ENCODE results near the gene ADAMTS18. TPM values are rescaled to one million over a fixed set of nuclear protein-coding genes. Genes with fewer than 3 reads are reported as not detected.

Gene ADAMTS18
- total RNA-seq, 1 experiment from 2014 or later = not detected

GRCh38 chr16:77416939-77417480 is 17.8 kb downstream of the ADAMTS18 start:
- Histone ChIP-seq H3K9me2 (ENCODE audit: insufficient read depth) (no peaks in the 10 kb centered on the region), H3K27ac (no peak overlapping the region), H3K4me2 (no peak overlapping the region), H2AFZ (no peak overlapping the region), H3K36me3 (ENCODE audit: low read depth) (no peaks in the 10 kb centered on the region), H3K79me2 (ENCODE audit: low read depth) (no peaks in the 10 kb centered on the region), H3F3A (ENCODE audit: insufficient read depth, low read depth) (no peaks in the 10 kb centered on the region), H3K9me3 (ENCODE audit: insufficient read depth, low read depth) (no peaks in the 10 kb centered on the region), H4K20me1 (ENCODE audit: insufficient read depth) (no peaks in the 10 kb centered on the region), H3K4me3 (no peak overlapping the region), H3K4me1 (replicated peaks; ENCODE audit: insufficient read depth) (no peaks in the 10 kb centered on the region), H3K27me3 (ENCODE audit: insufficient read depth, low read depth) (peaks cover 13% of the 10 kb centered on the region; the same call in 1 of the 2 replicates)
- ChIA-PET POLR2A (ENCODE audit: unreplicated experiment) (interaction anchor here (0.5 kb wide), 1 partner anchor 99 kb away, joined by 3 read pairs; no protein-coding TSS in a partner anchor), CTCF (no interaction called here)
- BruUV-seq (replicated peaks) = no TSS peak
- intact Hi-C loops (cut with micrococcal nuclease; ENCODE audit: unreplicated experiment) = no loop called here
- no peak for TF ChIP-seq EZH2 (IDR thresholded peaks at IDR 0.05; ENCODE audit: low read depth)
- TF ChIP-seq CTCF (conservative IDR thresholded peaks at IDR 0.05) = no peak
- no peak for DNase-seq

- H3K27ac ChIP-seq = no peak overlapping the region
Measured at GRCh38 chr16:77414752-77415231, 20.0 kb downstream of the ADAMTS18 start.

GRCh38 chr16:77410449-77410848 is 24.4 kb downstream of the ADAMTS18 start:
- Histone ChIP-seq H3K36me3 (ENCODE audit: low read depth) (no peaks in the 10 kb centered on the region), H4K20me1 (ENCODE audit: insufficient read depth) (no peaks in the 10 kb centered on the region), H3K4me2 (no peak overlapping the region), H3K9me3 (ENCODE audit: insufficient read depth, low read depth) (no peaks in the 10 kb centered on the region; the same call in 1 of the 2 replicates), H3K9me2 (ENCODE audit: insufficient read depth) (no peaks in the 10 kb centered on the region), H3F3A (ENCODE audit: insufficient read depth, low read depth) (no peaks in the 10 kb centered on the region), H3K79me2 (ENCODE audit: low read depth) (no peaks in the 10 kb centered on the region), H3K27ac (no peak overlapping the region), H2AFZ (no peak overlapping the region), H3K4me3 (no peak overlapping the region), H3K4me1 (replicated peaks; ENCODE audit: insufficient read depth) (no peaks in the 10 kb centered on the region), H3K27me3 (ENCODE audit: insufficient read depth, low read depth) (no peaks in the 10 kb centered on the region)
- no peak for TF ChIP-seq EZH2 (IDR thresholded peaks at IDR 0.05; ENCODE audit: low read depth)
- no peak for TF ChIP-seq CTCF (conservative IDR thresholded peaks at IDR 0.05)
- ChIA-PET CTCF (no interaction called here), POLR2A (ENCODE audit: unreplicated experiment) (no interaction called here)
- intact Hi-C loops (cut with micrococcal nuclease; ENCODE audit: unreplicated experiment) = no loop called here
- no peak for DNase-seq
- BruUV-seq (replicated peaks) = no TSS peak

More at GRCh38 chr16:77414752-77415231, 20.0 kb downstream of the ADAMTS18 start:
- H3K4me2 ChIP-seq = no peak overlapping the region
- POLR2A ChIA-PET (ENCODE audit: unreplicated experiment) = no interaction called here
- intact Hi-C loops (cut with micrococcal nuclease; ENCODE audit: unreplicated experiment) = no loop called here
- CTCF ChIA-PET = interaction anchor here (0.6 kb wide), 1 partner anchor 193 kb away, joined by 7 read pairs; no protein-coding TSS in a partner anchor
- TF ChIP-seq CTCF (conservative IDR thresholded peaks at IDR 0.05) = no peak
- no peak for TF ChIP-seq EZH2 (IDR thresholded peaks at IDR 0.05; ENCODE audit: low read depth)
- H3K4me3 ChIP-seq = no peak overlapping the region
- H2AFZ ChIP-seq = no peak overlapping the region
- no peaks in the 10 kb centered on the region for H3K9me3 ChIP-seq (ENCODE audit: insufficient read depth, low read depth)
- BruUV-seq (replicated peaks) = no TSS peak
- no peaks in the 10 kb centered on the region for H3K9me2 ChIP-seq (ENCODE audit: insufficient read depth)
- DNase-seq = no peak
- H3F3A ChIP-seq (ENCODE audit: insufficient read depth, low read depth) = no peaks in the 10 kb centered on the region
- H3K36me3 ChIP-seq (ENCODE audit: low read depth) = no peaks in the 10 kb centered on the region
- no peaks in the 10 kb centered on the region for H4K20me1 ChIP-seq (ENCODE audit: insufficient read depth)
- H3K27me3 ChIP-seq (ENCODE audit: insufficient read depth, low read depth) = no peaks in the 10 kb centered on the region; the same call in 1 of the 2 replicates
- no peaks in the 10 kb centered on the region for H3K79me2 ChIP-seq (ENCODE audit: low read depth)
- H3K4me1 ChIP-seq (replicated peaks; ENCODE audit: insufficient read depth) = no peaks in the 10 kb centered on the region
